RKO (cell line): ENCODE measurements around the gene RAB19.
A peak's percentile ranks its signal among the peaks of the same experiment; 100 is the strongest.
"Not testable (repeated sequence)": the region's sequence is repeated elsewhere in the genome, so short reads cannot be mapped to it uniquely, and the experiment has no call there.

ENCODE experiments used
- DNase-seq: peaks from one replicate; pipeline ENCODE4 v3.0.0-alpha.2; 2016; ENCODE audit warnings: low spot score

The RAB19 gene

GRCh38 chr7:140453785-140454656, 50.2 kb downstream of the RAB19 start:
- not testable (repeated sequence) for DNase-seq

DNA sequence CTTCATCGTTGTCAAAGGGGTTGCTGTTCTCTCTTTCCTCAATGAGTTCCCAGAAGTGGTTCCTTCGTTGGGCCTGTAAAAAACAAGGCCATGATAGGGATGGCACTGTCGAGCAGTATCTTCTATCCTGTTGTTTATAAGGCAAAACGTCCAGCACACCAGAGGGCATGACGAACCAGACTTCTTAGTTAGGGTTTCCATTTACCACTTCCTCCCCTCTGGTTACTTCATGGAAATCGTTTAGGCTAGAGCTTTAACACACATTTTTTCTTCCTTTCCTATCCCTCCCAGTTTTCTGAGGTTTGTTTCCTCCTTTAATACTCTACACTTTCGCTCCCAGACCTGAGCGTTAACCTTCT, 50.8 kb downstream of the RAB19 start:
- DNase-seq: no peak

DNA sequence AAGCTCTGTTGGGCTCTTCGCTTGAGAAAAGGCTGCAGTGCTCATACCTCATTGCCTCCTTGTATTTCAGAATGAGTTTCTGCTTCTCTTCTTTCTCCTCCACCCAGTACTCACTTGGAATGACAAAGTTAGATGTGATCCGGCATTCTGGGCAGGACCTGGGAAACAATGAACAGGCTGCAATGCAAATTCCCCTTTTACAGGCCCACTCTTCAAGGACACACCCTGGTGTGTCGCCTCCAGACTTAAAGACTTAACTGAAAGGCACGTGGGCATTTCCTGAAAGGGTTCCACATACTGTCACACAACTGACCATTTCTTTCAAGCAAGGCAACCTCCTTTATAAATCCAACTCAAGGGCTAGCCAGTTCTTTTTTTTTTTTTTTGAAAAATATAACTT, 51.9 kb downstream of the RAB19 start:
- no peak for DNase-seq

DNA sequence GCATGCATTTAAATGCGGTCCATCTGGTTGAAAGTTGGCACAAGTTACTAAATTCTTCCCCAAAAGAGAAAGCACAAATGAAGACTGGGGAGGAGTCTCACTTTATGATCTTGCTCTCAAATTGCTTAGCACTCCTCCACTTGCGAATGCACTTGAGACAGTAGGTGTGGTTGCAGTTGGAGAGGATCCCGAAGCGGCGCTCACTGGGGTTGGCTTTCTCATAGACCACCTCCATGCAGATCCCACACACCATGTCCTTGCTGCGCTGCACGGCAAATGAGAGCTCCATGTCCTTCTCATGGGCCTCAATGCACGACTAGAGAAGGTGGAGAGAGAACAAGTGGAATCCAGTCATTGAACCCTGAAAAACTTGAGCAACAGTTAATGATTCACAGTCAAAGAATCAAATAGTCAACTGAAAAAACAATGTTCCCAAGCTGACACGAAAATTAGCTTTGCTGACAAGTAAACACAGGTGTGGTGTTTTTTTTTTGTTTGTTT, 52.7 kb downstream of the RAB19 start:
- no peak for DNase-seq

- DNase-seq: no peak
Measured at GRCh38 chr7:140458201-140458600, 54.3 kb downstream of the RAB19 start.

- no peak for DNase-seq
Measured at GRCh38 chr7:140458916-140459315, 55.1 kb downstream of the RAB19 start.

DNA sequence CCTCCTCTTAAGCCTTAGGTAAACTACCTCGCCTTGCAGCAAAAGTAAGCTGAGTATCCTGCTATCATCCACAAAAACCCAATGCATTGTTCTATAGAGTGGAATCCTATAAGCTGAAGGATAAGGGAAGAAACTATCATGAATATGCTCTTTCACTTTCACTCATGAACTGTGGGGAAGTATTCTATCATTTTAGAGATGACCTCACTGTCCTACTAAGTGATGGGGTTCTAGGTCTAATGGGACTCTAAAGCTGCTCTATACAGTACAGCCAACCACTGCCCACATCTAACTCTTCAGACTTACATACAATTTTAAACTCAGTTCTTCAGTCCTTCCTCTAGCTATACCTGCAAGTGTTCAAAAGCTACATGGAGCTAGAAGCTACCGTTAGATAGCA, 59.3 kb downstream of the RAB19 start:
- no peak for DNase-seq

DNA sequence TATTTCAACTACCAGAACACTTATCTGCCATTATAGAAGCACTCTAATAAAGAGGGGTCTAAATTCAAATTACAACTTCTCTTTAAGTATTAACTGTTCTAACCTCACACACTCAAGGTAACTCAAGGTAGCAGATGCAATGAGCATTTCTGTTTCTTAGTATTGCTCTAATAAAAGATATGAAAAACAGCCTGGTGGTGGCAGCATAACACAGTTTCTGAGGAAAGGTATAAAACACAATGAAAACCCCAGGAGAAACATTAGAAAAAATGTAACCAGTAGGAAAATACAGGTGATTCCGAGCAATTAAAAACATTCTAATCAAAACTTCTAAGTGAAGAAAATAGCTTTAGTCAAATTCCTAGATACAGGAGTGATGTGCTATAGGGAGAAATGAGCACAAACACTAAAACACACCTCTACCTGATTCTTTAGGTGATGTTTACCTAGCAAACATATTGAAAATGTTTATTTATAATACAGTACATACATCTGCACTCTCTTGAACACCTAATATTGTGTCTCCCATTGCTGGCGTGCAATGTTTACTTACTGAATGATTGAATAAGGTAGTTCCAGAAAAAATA, 72.0 kb downstream of the RAB19 start:
- peak; percentile 66 for DNase-seq

GRCh38 chr7:140476698-140477261, 72.9 kb downstream of the RAB19 start:
- no peak for DNase-seq
